A673 (cell line): Measurements from ENCODE around the gene SEPTIN1. TPM values are rescaled to one million over a fixed set of nuclear protein-coding genes. Genes with fewer than 3 reads are reported as not detected.

Source experiments
- BruUV-seq: library from RNA; stranded (reverse); fragments of 400-500 nt; replicated peaks from 2 replicates; lab custom pipeline; 2021; lab: Mats Ljungman, UMichigan
- CTCF ChIA-PET: fragments of 300-600 bp; sonication (Branson Sonifier 250); formaldehyde crosslinking; loops from one replicate; lab custom pipeline; 2022; ENCODE audit warnings: antibody characterized with exemption; lab: Charles Lee
- POLR2A ChIA-PET: fragments of 300-600 bp; sonication (Branson Sonifier 250); formaldehyde crosslinking; loops from one replicate; lab custom pipeline; 2022; ENCODE audit warnings: antibody characterized with exemption; ENCODE audit not compliant: low non-redundant PET; lab: Charles Lee
- DNase-seq: peaks from one replicate; pipeline ENCODE4 v3.0.0-alpha.2; 2015; ENCODE audit warnings: low spot score
- H3K27ac ChIP-seq: fragments of 200-600 bp; sonication (generic); 2 replicates; pipeline ENCODE4 v1.5.1; 2016; ENCODE audit warnings: mixed run types, low read depth, mild to moderate bottlenecking, mixed read lengths, antibody characterized with exemption, low read length; ENCODE audit not compliant: poor library complexity, severe bottlenecking
- H3K27me3 ChIP-seq: fragments of 200-600 bp; sonication (generic); replicated peaks from 2 replicates; pipeline ENCODE4 v1.6.1; 2017; ENCODE audit warnings: mixed run types, low read depth, mild to moderate bottlenecking, mixed read lengths, antibody characterized with exemption, low read length; ENCODE audit not compliant: insufficient read depth, poor library complexity
- H3K36me3 ChIP-seq: fragments of 200-600 bp; sonication (generic); 2 replicates; pipeline ENCODE4 v1.6.1; 2016; ENCODE audit warnings: mixed run types, mild to moderate bottlenecking, mixed read lengths, antibody characterized with exemption, low read length; ENCODE audit not compliant: insufficient read depth, poor library complexity, severe bottlenecking
- H3K4me1 ChIP-seq: fragments of 200-600 bp; sonication (generic); 2 replicates; pipeline ENCODE4 v1.6.1; 2017; ENCODE audit warnings: mixed run types, mild to moderate bottlenecking, mixed read lengths, antibody characterized with exemption, low read length; ENCODE audit not compliant: insufficient read depth, poor library complexity, severe bottlenecking
- H3K4me3 ChIP-seq: fragments of 200-600 bp; sonication (generic); 2 replicates; pipeline ENCODE4 v1.5.1; 2016; ENCODE audit warnings: low read depth, mixed run types, mild to moderate bottlenecking, mixed read lengths, low read length; ENCODE audit not compliant: poor library complexity, severe bottlenecking
- H3K9me3 ChIP-seq: fragments of 200-600 bp; sonication (generic); 2 replicates; pipeline ENCODE4 v1.6.1; 2016; ENCODE audit warnings: mixed run types, low read depth, mild to moderate bottlenecking, mixed read lengths, antibody characterized with exemption, low read length; ENCODE audit not compliant: poor library complexity, severe bottlenecking
- CTCF ChIP-seq: fragments of 300-800, 200-600 bp; sonication (generic); conservative IDR thresholded peaks from 2 replicates; pipeline ENCODE4 v1.5.1; 2017; ENCODE audit warnings: low read depth, mild to moderate bottlenecking, antibody characterized with exemption, low read length, moderate library complexity, mixed read lengths
- EZH2 ChIP-seq: fragments of 200-600 bp; sonication (generic); IDR thresholded peaks from 2 replicates; pipeline ENCODE4 v1.6.1; 2017; ENCODE audit warnings: borderline replicate concordance, low read depth, mild to moderate bottlenecking, mixed read lengths, antibody characterized with exemption, low read length; ENCODE audit not compliant: poor library complexity, severe bottlenecking
- intact Hi-C: fragments of 100-400 bp; cut with micrococcal nuclease; formaldehyde crosslinking; loops from one replicate; pipeline ENCODE4 v1.10.0; 2022; ENCODE audit not compliant: unreplicated experiment
- total RNA-seq: library from RNA; stranded (reverse); gene quantifications from 2 replicates; pipeline ENCODE4 v1.2.3, GENCODE V29; 2021

The SEPTIN1 gene
- total RNA-seq, 1 experiment from 2014 or later: 0.86 TPM

GRCh38 chr16:30383521-30383920 is 1.2 kb upstream of the SEPTIN1 start:
- no TSS peak for BruUV-seq
- DNase-seq: no peak
- ChIA-PET CTCF (no interaction called here), POLR2A (no interaction called here)
- intact Hi-C loops: no loop called here
- no peaks in the 10 kb centered on the region for H3K9me3 ChIP-seq
- no peaks in the 10 kb centered on the region for H3K27me3 ChIP-seq
- H3K4me3 ChIP-seq: no peak overlapping the region
- no peak overlapping the region for H3K27ac ChIP-seq
- TF ChIP-seq EZH2 (no peak), CTCF (no peak)
- H3K36me3 ChIP-seq: no peaks in the 10 kb centered on the region
- H3K4me1 ChIP-seq: no peaks in the 10 kb centered on the region

- no TSS peak for BruUV-seq
- Histone ChIP-seq H3K4me3 (no peak overlapping the region), H3K27me3 (no peaks in the 10 kb centered on the region), H3K4me1 (peaks cover 6% of the 10 kb centered on the region), H3K36me3 (no peaks in the 10 kb centered on the region), H3K27ac (no peak overlapping the region), H3K9me3 (no peaks in the 10 kb centered on the region)
- CTCF ChIA-PET: no interaction called here
- POLR2A ChIA-PET: no interaction called here
- TF ChIP-seq CTCF: no peak
- no peak for TF ChIP-seq EZH2
- DNase-seq: no peak
- intact Hi-C loops: no loop called here
Measured at GRCh38 chr16:30381291-30382041, 895 bp downstream of the SEPTIN1 start.

GRCh38 chr16:30380803-30381208 is 1.6 kb downstream of the SEPTIN1 start:
- Histone ChIP-seq H3K36me3 (no peaks in the 10 kb centered on the region), H3K9me3 (no peaks in the 10 kb centered on the region), H3K4me3 (no peak overlapping the region), H3K27me3 (no peaks in the 10 kb centered on the region), H3K27ac (no peak overlapping the region), H3K4me1 (peaks cover 6% of the 10 kb centered on the region)
- no peak for DNase-seq
- intact Hi-C loops: no loop called here
- CTCF ChIA-PET: no interaction called here
- TF ChIP-seq CTCF (no peak), EZH2 (no peak)
- no TSS peak for BruUV-seq
- POLR2A ChIA-PET: no interaction called here
